Keratinocyte (primary cell): ENCODE measurements around the gene PGA4. TPM values are rescaled to one million over a fixed set of nuclear protein-coding genes. Genes with fewer than 3 reads are reported as not detected.

ENCODE experiments used
- DNase-seq: peaks from one replicate; pipeline ENCODE4 v3.0.0-alpha.2; 2011; ENCODE audit warnings: low read depth, missing footprints, low spot score
- FAIRE-seq: peaks from 2 replicates; lab custom pipeline; 2011; peaks lifted over from hg19 to GRCh38; lab: Jason Lieb, UNC
- H2AFZ ChIP-seq: 2 replicates; pipeline ENCODE4 v1.6.0; 2012; ENCODE audit warnings: low read length, control low read depth, inconsistent platforms; ENCODE audit not compliant: control insufficient read depth
- H3K27ac ChIP-seq: 2 replicates; pipeline ENCODE4 v1.5.1; 2011; ENCODE audit warnings: low read length; ENCODE audit not compliant: control insufficient read depth, insufficient read depth
- H3K27me3 ChIP-seq: 3 replicates; pipeline ENCODE4 v1.6.0; 2011; ENCODE audit warnings: low read length; ENCODE audit not compliant: control insufficient read depth, insufficient read depth; ENCODE audit errors: extremely low read depth
- H3K36me3 ChIP-seq, 2 experiments: 2 replicates in 1 of 2; 3 replicates in 1 of 2; pipeline ENCODE4 v1.5.1; 2011; ENCODE audit warnings: low read length in 2 of 2, mild to moderate bottlenecking in 1 of 2; ENCODE audit not compliant: control insufficient read depth in 2 of 2, insufficient read depth in 2 of 2; ENCODE audit errors: extremely low read depth in 1 of 2
- H3K4me1 ChIP-seq: 3 replicates; pipeline ENCODE4 v1.5.1; 2011; ENCODE audit warnings: low read length; ENCODE audit not compliant: control insufficient read depth, insufficient read depth; ENCODE audit errors: extremely low read depth
- H3K4me2 ChIP-seq: 3 replicates; pipeline ENCODE4 v1.6.0; 2011; ENCODE audit warnings: low read depth, low read length; ENCODE audit not compliant: control insufficient read depth, insufficient read depth; ENCODE audit errors: extremely low read depth
- H3K4me3 ChIP-seq, 3 experiments: fragments of 200-600 bp in 1 of 3; sonication (generic) in 1 of 3; 2 replicates in 2 of 3; 3 replicates in 1 of 3; pipeline ENCODE4 v1.5.1; 2011 to 2016; ENCODE audit warnings: low read length in 3 of 3, mild to moderate bottlenecking in 3 of 3, control low read depth in 2 of 3, inconsistent platforms in 1 of 3, low read depth in 1 of 3, mixed read lengths in 1 of 3, mixed run types in 1 of 3, moderate library complexity in 1 of 3; ENCODE audit not compliant: control insufficient read depth in 2 of 3, insufficient read depth in 2 of 3; ENCODE audit errors: extremely low read depth in 1 of 3
- H3K79me2 ChIP-seq: 2 replicates; pipeline ENCODE4 v1.6.0; 2012; ENCODE audit warnings: low read length; ENCODE audit not compliant: control insufficient read depth, insufficient read depth
- H3K9ac ChIP-seq: 3 replicates; pipeline ENCODE4 v1.6.0; 2011; ENCODE audit warnings: low read length; ENCODE audit not compliant: control insufficient read depth, insufficient read depth; ENCODE audit errors: extremely low read depth
- H3K9me1 ChIP-seq: 3 replicates; pipeline ENCODE4 v1.6.0; 2011; ENCODE audit warnings: low read length; ENCODE audit not compliant: control insufficient read depth, insufficient read depth; ENCODE audit errors: extremely low read depth
- H3K9me3 ChIP-seq: 2 replicates; pipeline ENCODE4 v1.5.1; 2012; ENCODE audit warnings: low read depth, low read length; ENCODE audit not compliant: control insufficient read depth
- H4K20me1 ChIP-seq: 3 replicates; pipeline ENCODE4 v1.6.0; 2011; ENCODE audit warnings: low read length; ENCODE audit not compliant: control insufficient read depth, insufficient read depth; ENCODE audit errors: extremely low read depth
- CTCF ChIP-seq, 3 experiments: IDR thresholded peaks in 1 of 3; conservative IDR thresholded peaks in 1 of 3; optimal IDR thresholded peaks in 1 of 3; 2 replicates in 2 of 3; 3 replicates in 1 of 3; pipeline versions ENCODE3 to v1.5.1; 2011; ENCODE audit warnings: low read length in 3 of 3, mild to moderate bottlenecking in 3 of 3, moderate library complexity in 2 of 3, control low read depth in 1 of 3, inconsistent platforms in 1 of 3; ENCODE audit not compliant: insufficient read depth in 2 of 3; ENCODE audit errors: extremely low read depth in 1 of 3
- EZH2 ChIP-seq: IDR thresholded peaks from one replicate; pipeline ENCODE4 v1.6.1; 2012; ENCODE audit warnings: inconsistent platforms, mild to moderate bottlenecking, low read length, moderate library complexity
- dilution Hi-C: fragments of 300-500 bp; cut with MboI; formaldehyde crosslinking; loops from one replicate; pipeline ENCODE4 v1.7.0; 2020; ENCODE audit warnings: low sequenced_read_pairs; ENCODE audit not compliant: extremely low pct_ligation_motif_present
- polyA plus RNA-seq, 5 experiments: library from polyadenylated mRNA; depleted of rRNA in 3 of 5; stranded (reverse) in 3 of 5; stranded (forward) in 1 of 5; unstranded in 1 of 5; fragments of >200 nt; gene quantifications; 1 replicate in 1 of 5; 2 replicates in 3 of 5; 3 replicates in 1 of 5; pipeline versions ENCODE4 v1.2.1 to v1.2.3, GENCODE V29; 2011 to 2012; ENCODE audit warnings: missing spikeins in 2 of 5, low read depth in 1 of 5, low replicate concordance in 1 of 5

The PGA4 gene
- polyA plus RNA-seq, 1 donor (not counting 4 experiments of a cell fraction or from before 2014, with no cell fraction given) = not detected

GRCh38 chr11:61274084-61274483 lies 51.9 kb downstream of the PGA4 start:
- no peak overlapping the region for H3K27ac ChIP-seq
- no peak for FAIRE-seq
- no peak overlapping the region for H3K4me2 ChIP-seq
- DNase-seq = no peak
- H2AFZ ChIP-seq = no peak overlapping the region
- H3K4me3 ChIP-seq = no peak overlapping the region
- TF ChIP-seq EZH2 (no peak), CTCF (optimal IDR thresholded peaks at IDR 0.05 in 1 of 3, IDR thresholded peaks at IDR 0.05 in 1 of 3, conservative IDR thresholded peaks at IDR 0.05 in 1 of 3; ENCODE audit: extremely low read depth in 1 of 3, insufficient read depth in 2 of 3, low read length in 3 of 3) (no peak)
- H4K20me1 ChIP-seq = no peaks in the 10 kb centered on the region
- peaks cover 24% of the 10 kb centered on the region for H3K4me1 ChIP-seq
- peaks cover 0 to 1% of the 10 kb centered on the region in 2 experiments for H3K36me3 ChIP-seq
- no peaks in the 10 kb centered on the region for H3K9me3 ChIP-seq
- no peak overlapping the region for H3K9ac ChIP-seq
- dilution Hi-C loops = no loop called here
- no peaks in the 10 kb centered on the region for H3K79me2 ChIP-seq
- peaks cover 2% of the 10 kb centered on the region for H3K27me3 ChIP-seq
- no peaks in the 10 kb centered on the region for H3K9me1 ChIP-seq

- H3K79me2 ChIP-seq = no peaks in the 10 kb centered on the region
- H3K4me2 ChIP-seq = no peak overlapping the region
- dilution Hi-C loops = no loop called here
- H3K4me3 ChIP-seq = no peak overlapping the region
- no peaks in the 10 kb centered on the region for H3K9me3 ChIP-seq
- H3K36me3 ChIP-seq = peaks cover 0 to 1% of the 10 kb centered on the region in 2 experiments
- peaks cover 32% of the 10 kb centered on the region for H3K4me1 ChIP-seq
- no peak overlapping the region for H2AFZ ChIP-seq
- TF ChIP-seq EZH2 (no peak), CTCF (optimal IDR thresholded peaks at IDR 0.05 in 1 of 3, IDR thresholded peaks at IDR 0.05 in 1 of 3, conservative IDR thresholded peaks at IDR 0.05 in 1 of 3; ENCODE audit: extremely low read depth in 1 of 3, insufficient read depth in 2 of 3, low read length in 3 of 3) (no peak)
- no peaks in the 10 kb centered on the region for H4K20me1 ChIP-seq
- no peak overlapping the region for H3K9ac ChIP-seq
- FAIRE-seq (no peak), DNase-seq (no peak)
- no peak overlapping the region for H3K27ac ChIP-seq
- H3K9me1 ChIP-seq = no peaks in the 10 kb centered on the region
- H3K27me3 ChIP-seq = peaks cover 2% of the 10 kb centered on the region
These were observed 53.0 kb downstream of the PGA4 start for GRCh38 chr11:61275191-61275590.
